IPS DF 6.9 (cell line): ENCODE data around the gene CLVS2.

Experiments used
- DNase-seq: peaks from one replicate; pipeline ENCODE4 v3.0.0-alpha.2; 2013; ENCODE audit warnings: low read depth, low spot score
- H3K27ac ChIP-seq: one replicate; pipeline ENCODE4 v1.5.1; 2013; ENCODE audit warnings: low read length, control low read depth
- H3K27me3 ChIP-seq: 2 replicates; pipeline ENCODE4 v1.6.1; 2013; ENCODE audit warnings: mild to moderate bottlenecking, low read length; ENCODE audit not compliant: control insufficient read depth, insufficient read depth
- H3K36me3 ChIP-seq: 2 replicates; pipeline ENCODE4 v1.6.1; 2013; ENCODE audit warnings: low read length; ENCODE audit not compliant: control insufficient read depth, insufficient read depth
- H3K4me1 ChIP-seq: 2 replicates; pipeline ENCODE4 v1.6.1; 2013; ENCODE audit warnings: low read length; ENCODE audit not compliant: control insufficient read depth, insufficient read depth
- H3K4me3 ChIP-seq: 2 replicates; pipeline ENCODE4 v1.5.1; 2013; ENCODE audit warnings: mild to moderate bottlenecking, low read length
- H3K9me3 ChIP-seq: 2 replicates; pipeline ENCODE4 v1.6.1; 2013; ENCODE audit warnings: low read length, inconsistent platforms; ENCODE audit not compliant: control insufficient read depth, insufficient read depth
- WGBS: extraction: QIAGEN DNeasy Blood & Tissue Kit; methylation state at CpG from one replicate; pipeline ENCODE4 v1.1.7; 2013; ENCODE audit warnings: mixed read lengths, missing lambda C conversion rate; ENCODE audit not compliant: insufficient read length, insufficient coverage; 5-methylcytosine and 5-hydroxymethylcytosine counted together

CLVS2 gene

GRCh38 chr6:123118811-123119210 lies 122.8 kb downstream of the CLVS2 start:
- Histone ChIP-seq H3K4me1 (no peaks in the 10 kb centered on the region), H3K4me3 (no peak overlapping the region), H3K9me3 (no peaks in the 10 kb centered on the region), H3K36me3 (no peaks in the 10 kb centered on the region), H3K27ac (no peak overlapping the region), H3K27me3 (no peaks in the 10 kb centered on the region)
- no peak for DNase-seq
- WGBS = no CpG with 5 or more reads among the region's 2 CpGs
